HG03460 (cell line): ENCODE data around the gene HRH3.

Source experiments
- ATAC-seq: cut with Tn5 transposase; IDR thresholded peaks from one replicate; pipeline ENCODE4 v1.9.1; 2021; ENCODE audit not compliant: unreplicated experiment

The HRH3 gene

DNA sequence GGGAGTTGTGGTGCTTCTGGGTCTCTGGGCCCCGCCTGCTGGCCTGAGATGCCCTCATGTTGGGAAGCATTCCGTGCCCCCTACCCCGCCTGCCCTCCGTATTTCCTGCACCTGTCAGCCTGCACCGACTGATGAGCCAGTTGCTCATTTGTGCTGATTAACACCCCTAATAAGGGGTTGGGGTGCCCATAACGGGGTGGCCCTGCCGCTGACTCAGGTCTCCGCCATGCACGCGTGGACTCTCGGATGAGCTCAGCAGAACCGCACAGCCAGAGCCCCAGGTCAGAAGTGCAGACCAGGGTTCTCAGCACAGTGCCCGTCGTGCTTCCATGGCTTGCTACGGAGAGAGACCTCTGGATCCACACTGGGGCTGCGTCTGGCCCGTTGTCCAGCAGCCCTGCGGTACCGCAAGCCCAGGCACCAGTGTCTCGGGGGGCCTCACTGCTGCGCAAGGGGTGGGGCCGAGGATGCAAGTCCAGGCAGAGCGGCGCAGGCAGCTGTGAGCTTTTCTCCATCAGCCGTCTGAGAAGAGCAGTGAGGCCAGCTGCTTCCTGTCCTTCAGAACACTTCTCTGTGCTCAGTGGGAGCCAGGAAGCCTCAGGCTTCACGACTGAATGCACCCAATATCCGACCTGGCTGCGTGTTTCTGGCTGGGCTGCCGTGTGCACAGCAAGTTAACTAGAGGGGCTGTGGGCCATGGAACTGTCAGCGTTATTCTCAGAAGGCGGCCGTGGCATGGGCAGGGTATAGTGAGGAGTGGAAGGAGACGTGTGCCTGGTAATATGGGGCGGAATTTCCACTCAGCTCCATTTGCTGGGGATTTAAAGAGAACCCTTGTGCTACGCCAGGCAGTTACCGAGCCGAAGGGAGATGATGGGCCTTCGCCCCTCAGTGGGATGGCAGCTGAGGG lies 18.6 kb downstream of the HRH3 start:
- ATAC-seq, result peak; percentile 82

DNA sequence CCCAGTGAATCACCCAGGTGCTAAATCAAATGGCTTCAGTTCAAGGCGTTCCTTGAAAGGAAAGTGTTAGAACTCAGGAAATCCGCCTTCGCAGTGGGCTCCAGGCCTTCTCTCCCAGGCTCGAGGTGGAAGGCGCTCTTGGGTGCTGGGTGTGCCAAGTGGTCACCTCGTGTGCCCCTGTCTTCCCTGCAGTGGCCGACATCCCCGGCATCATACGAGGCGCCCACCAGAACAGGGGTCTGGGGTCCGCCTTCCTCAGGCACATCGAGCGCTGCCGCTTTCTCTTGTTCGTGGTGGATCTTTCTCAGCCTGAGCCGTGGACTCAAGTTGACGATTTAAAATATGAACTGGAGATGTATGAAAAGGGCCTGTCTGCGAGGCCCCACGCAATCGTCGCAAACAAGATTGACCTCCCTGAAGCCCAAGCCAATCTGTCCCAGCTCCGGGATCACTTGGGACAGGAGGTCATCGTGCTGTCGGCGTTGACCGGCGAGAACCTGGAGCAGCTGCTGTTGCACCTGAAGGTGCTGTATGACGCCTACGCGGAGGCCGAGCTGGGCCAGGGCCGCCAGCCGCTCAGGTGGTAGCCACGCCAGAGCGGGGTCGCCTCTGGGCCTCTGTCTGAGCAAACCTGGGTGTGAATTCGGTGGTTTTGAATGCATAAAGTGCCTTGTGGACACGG lies 19.4 kb downstream of the HRH3 start:
- ATAC-seq, result no peak

DNA sequence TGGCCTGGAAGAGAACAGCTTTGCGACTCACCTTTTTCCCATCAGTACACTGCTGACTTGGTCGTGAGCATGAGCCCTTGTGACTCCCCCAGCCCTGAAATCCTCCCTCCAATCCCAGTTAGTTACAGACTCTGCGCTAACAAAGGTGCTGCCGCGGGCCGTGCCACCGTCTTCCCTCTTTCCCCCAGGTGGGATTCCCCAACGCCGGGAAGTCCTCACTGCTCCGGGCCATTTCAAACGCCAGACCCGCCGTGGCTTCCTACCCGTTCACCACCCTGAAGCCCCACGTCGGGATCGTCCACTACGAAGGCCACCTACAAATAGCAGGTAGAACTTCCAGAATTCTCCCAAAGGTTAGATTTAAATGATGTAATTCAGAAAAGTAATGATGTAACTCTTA lies 21.1 kb downstream of the HRH3 start:
- no peak for ATAC-seq

DNA sequence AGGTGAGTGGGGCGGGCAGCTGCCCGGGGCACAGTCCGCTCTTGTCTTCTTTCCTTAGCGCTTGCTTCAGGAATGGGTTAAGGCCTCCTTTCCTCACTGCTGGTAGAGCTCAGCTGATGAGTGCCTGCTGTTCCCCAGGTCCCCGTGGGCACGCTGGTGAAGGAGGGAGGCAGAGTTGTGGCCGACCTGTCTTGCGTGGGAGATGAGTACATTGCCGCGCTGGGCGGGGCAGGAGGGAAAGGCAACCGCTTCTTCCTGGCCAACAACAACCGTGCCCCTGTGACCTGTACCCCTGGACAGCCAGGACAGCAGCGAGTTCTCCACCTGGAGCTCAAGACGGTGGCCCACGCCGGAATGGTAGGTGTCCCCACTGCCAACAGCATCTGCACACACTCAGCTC lies 21.6 kb downstream of the HRH3 start:
- ATAC-seq, result no peak

DNA sequence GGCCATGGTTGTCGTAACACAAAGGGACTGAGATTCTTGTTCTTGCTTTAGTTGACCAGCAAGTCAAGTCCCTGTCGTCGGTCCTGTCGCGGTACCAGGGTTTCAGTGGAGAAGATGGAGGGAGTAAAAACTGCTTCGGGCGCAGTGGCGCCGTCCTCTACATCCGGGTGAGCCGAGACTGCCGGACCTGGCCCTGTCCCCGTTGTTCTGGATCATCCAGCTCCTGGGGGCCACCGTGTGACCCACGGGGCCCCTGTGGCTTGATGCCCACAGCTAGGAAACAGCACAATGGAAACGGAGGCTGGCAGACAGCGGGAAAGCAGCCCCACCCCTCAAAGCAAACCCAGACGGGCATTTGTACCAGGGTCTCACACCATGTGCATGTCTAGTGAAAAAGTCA lies 22.3 kb downstream of the HRH3 start:
- ATAC-seq, result no peak

DNA sequence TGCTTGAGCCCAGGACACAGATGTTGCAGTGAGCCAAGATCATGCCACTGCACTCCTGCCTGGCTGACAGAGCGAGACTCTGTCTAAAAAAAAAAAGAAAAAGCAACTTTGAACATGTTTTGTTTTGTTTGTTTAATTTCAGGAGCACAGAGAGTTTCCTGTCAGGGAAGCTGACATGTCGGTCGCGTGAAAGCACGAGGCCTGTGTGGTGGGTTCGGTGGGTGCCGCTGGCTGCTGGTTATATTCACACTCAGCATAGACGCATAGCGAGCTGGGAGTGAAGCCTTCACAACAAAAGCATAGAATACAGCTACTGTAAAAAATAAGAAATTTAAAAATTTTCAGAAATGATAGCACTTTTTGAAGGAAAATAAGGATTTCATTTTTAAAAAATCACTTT lies 22.8 kb downstream of the HRH3 start:
- ATAC-seq, result no peak

DNA sequence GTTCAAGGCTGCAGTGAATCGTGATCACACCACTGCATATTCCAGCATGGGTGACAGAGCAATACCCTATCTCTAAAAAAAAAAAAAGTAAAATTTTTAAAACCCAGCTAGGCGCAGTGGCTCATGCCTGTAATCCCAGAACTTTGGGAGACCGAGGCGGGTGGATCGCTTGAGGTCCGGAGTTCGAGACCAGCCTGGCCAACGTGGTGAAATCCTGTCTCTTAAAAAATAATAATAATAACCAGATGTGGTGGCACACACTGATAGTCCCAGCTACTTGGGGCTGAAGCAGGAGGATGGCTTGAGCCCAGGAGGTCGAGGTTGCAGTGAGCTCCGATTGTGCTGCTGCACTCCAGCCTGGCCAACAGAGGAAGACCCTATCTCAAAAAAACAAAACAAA lies 23.8 kb downstream of the HRH3 start:
- ATAC-seq, result no peak

DNA sequence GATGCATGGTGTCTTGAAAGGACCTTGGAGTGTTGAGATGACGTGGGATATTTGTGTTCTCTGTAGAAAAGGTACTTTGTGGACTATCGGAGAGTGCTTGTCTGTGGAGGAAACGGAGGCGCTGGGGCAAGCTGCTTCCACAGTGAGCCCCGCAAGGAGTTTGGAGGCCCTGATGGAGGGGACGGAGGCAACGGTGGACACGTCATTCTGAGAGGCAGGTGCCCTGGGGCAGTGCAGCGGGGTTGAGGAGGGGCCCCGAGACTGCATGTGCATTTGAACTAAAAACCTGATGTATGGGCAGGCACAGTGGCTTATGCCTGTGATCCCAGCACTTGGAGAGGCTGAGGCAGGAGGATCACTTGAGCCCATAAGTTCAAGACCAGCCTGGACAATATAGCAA lies 24.3 kb downstream of the HRH3 start:
- ATAC-seq, result no peak

DNA sequence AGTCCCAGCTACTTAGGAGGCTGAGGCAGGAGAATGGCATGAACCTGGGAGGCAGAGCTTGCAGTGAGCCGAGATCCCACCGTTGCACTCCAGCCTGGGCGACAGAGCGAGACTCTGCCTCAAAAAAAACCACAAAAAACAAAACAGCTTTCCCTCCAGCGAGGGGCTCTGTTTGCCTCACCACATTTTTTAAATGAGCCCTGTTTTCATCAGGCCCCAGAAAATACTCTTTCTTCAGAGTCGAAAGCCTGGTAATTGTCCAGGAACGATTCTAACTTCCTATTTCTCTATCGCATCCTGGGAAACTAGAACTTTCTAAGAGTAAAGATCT lies 25.0 kb downstream of the HRH3 start:
- ATAC-seq, result no peak

DNA sequence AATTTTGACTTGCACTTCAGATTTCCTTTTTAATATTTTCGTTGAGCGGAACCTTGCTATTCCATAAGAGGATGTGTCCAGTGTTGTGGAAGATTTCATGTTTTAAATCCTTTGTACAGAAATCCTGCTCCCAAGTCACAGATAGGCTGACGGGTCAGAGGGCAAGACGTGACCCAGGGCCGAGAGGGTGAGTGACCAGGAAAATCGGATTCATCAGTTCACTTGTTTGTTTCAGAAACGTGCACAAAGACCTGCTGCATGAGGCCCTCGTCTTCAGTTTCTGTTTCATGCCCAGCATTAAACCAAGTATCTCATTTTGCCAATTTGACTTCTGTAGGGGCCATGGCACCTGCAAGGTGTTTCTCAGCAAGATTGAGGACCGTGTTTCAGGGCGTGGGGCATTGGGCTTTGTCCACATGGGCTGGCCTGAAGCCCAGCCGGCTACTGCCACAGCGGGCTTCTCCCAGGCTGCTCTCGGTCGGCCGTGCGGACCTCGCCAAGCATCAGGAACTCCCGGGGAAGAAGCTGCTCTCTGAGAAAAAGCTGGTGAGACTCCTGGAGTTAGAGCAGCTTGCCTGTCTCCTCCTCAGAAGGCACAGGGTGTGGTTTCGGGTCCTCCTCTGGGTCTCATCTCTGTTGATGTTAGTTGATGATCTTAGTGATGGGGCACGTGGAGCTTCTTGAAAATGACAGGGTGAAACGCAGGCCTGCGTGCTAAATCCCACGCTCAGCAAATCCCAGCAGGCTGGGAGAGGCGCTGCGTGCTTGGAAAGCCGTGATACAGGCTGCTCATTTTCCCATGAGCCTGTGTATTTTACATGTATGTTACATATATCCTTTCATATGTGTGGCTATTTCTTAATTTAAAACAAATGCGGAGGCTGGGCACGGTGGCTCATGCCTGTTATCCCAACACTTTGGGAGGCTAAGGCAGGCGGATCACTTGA lies 26.7 kb downstream of the HRH3 start:
- no peak for ATAC-seq

DNA sequence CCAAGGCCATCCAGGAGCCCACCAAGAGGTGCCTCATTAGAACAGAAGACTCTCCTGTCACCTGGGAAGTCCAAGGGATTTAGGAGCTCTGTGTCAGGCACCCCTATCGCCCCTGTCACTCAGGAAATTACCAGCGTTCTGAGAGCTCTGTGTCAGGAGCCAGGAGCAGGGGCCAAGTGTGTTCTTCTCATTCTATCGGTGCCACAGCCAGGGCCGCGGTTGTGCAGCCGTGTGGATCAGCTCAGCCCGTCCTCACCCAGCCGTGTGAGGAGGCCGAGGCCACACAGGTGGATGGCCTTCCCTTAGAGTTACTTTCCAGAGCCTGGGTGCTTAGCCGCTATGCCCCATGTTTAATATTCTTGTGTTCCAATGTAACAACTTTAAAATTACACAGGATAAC lies 27.4 kb downstream of the HRH3 start:
- no peak for ATAC-seq

DNA sequence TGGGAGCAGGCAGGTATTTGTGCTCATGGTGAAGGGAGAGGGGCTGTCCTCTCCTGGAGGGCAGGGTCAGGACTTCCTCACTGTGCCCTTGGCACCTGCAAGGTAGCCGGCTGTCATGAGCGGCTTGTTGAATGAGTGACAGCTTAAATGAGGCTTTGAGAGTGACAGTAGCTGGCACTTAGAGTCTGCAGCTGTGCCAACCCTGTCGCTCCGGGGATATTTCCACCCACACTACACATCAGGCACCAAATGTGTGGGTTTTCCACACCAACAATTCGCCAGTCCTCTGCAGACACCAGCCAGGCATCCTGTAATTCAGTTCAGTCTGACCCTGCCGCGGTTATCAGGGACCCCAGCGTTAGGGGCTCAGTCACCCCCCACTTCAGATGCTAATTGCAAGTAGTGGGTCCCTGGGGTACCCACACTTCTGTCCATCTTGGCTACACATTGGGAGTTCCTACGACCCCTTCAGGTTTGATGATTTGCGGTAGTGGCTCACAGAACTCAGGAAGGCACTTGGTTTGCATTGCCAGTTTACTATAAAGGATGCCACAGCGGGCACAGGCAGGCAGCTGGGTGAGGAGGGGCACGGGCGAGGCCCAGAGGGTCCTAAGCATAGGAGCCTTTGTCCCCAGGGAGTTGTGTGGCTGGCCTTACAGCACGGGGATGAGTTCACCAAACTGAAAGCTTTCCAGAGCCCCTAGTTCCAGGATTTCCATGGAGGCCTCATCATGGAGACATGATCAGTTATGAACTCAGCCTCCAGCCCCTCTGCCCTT lies 28.1 kb downstream of the HRH3 start:
- ATAC-seq, result no peak

DNA sequence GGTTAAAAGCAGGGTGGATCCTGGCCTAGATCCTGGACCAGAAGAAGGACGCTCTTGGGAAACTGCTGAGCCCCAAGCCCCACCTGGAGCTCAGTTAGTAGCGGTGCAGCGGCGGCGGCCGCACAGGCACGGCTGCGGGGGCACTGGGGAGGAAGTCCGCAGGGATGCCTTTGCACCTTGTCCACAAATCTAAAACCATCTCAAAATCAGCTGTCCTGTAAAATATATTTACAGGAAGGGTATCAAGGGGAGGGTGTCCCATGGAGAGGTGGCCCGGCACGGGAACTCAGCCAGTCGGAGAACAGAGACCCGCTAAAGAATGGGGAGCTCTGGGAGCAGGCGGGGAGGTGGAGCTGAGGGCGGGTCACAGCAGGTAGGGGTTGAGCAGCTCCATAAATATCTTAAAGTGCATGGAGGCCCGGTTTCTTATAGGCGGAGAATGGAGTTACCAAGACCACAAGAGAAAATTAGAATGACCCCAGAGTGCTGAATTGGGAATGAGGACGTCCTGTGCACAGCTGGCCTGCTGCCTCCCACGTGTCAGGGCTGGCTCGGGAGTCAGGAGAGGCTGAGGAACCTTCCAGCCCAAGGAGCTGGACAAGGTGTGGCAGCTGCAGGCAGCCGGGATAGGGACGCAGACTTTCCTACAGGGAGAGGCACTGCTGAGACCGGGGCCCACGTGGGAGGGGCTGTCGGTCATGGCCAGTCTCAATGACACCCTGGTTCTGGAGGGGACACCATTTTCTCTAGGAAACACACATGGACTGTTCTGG lies 29.3 kb downstream of the HRH3 start:
- no peak for ATAC-seq

DNA sequence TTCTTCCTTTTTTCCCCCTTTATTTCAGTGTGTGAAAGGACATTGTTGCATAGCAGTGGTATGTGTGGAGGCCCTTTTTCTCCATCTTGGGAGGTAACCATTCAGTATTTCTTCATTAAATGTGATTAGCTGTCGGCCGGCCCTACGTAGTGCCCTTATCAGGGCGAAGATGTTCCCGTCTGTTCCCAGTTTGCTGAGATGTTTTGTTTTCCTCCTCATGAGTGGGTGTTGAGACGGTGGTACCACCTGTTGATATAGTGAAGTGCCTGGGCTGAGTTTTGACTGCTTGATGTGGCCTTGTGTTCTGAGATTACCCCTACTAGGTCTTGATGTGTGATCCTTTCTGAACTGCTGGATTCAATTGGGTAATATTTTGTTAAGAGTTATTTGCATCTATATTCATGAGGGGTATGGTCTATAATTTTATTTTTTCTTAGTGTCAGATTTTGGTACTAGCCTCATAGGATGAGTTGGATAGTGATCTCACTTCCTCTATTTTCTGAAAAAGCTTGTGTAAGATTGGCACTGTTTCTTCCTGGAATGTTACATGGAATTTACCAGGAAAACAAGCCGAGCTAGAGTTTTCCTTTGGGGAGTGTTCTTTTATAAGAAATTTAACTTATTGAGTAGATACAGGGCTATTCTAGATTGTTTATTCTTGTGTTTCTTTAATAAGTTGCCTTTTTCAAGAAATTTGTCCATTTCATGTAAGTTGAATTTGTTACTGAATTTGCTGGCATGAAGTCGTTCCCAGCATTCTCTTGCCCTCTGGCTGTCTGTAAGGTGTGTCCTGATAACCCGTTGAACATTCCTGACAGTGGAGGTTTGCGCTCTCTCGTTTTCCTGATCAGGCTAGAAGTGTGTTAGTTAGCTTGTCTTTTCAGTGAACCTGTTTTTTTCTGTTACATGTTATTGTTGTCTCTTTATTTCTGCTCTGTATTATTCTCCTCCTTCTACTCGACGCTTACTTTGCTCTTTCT lies 32.9 kb downstream of the HRH3 start:
- no peak for ATAC-seq

DNA sequence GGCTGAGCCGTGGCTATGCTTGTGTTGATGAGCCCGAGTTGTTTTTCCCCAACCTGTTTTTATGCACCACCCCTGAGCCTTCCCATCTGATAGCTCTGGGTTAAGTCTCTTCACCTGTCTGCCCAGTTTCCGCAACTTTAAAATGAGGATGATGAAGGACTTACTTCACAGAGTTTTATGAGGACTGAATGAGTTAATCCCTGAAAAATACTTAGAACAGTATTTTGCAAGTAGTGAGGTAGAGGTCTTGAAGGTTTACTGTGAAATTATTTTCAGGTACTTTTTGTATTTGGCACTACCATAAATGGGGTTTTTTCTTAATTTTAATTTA lies 34.0 kb downstream of the HRH3 start:
- ATAC-seq, result no peak

DNA sequence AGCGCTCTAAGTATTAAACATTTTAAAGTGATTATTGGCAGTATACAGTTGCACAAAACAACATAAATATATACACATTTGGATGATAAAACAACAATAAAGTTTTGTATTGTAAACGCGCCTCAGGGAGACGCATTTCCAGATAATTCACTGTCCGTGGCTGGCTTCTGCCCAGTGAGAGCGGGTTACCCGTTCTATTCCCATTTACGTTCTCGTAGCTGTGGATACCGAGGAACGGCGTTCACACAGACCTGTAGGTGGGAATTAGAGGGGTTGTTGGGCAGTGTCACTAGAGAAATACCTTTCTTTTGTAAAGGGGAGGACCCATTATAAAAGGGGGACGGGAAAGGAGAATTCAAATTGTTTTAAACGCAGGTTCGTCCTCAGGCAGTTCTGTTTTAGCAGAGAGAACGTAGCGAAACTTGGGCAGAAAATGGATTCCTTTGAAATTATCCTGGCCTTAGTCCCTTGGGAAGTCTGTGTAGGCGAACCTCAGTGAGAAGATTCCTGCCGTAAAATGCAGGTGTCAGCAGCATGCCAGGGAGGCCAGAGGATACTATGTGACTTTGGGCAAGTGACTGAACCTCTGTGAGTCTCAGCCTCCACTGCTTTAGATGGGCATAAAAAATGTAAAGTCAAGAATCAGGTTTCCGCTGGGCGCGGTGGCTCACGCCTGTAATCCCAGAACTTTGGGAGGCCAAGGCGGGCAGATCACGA lies 36.5 kb downstream of the HRH3 start:
- no peak for ATAC-seq

DNA sequence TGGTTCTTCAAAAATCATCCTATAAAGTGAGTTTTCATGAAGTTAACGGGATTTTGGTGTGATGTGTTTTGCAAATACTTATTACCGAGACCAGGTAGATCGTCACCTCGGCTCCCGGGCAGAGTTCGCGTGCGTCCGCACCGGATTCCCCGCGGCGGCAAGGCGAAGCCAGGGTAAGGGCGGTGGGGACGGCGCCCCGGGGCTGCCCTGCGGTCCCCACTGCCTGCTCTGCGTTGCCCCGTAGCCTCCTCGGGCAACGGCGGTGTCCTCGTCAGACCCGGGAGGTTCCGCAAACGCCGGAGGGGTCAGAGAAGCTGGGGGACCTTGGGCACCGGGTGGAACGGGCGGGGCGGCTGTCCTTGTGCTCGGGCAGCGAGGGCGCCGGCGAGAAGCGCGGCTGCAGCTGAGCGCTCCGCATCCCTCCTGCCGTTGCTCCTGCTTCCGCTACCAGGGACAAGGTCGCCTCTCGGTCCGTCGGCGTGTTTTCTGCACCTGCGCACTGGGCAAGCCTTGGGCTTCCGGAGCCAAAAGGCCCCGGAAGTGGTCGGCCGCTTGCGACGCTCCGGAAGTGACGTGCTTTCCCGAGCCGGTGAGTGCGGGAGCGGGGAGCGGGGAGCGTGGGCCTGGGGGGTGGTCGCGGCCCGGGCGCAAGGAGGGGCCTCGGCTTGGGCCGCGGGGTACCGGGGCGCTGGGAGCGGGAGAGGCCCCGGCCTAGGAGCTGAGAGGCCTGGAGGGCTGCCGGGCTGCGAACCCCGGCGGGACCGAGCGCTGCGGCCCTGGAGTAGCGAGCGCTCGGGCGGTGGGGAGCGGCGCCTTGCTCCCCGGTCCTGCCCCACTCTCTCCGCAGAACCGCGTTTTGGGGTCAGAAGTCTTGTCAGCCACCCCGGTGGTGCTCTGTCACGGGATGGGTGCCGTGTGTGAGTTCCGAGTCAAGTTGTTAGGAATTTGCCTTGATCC lies 37.3 kb downstream of the HRH3 start, which contains the start of gene MTG2:
Gene MTG2 (plus strand): TSS at position 560 of the 957 bp plus-strand sequence. CDS start 10,393 bp downstream, outside the sequence.
- peak; percentile 88 for ATAC-seq
